Smooth muscle cell (in vitro differentiated cells): ENCODE data around the gene SPACA4. TPM values are rescaled to one million over a fixed set of nuclear protein-coding genes. Genes with fewer than 3 reads are reported as not detected.

ENCODE experiments used
- DNase-seq: peaks from one replicate; lab custom pipeline; 2025; ENCODE audit not compliant: unreplicated experiment; lab: John Stamatoyannopoulos, UW
- H2AFZ ChIP-seq: fragments of 200-600 bp; sonication (generic); 2 replicates; pipeline ENCODE4 v1.6.0; 2016; ENCODE audit warnings: antibody characterized with exemption, low read depth, mild to moderate bottlenecking
- H3F3A ChIP-seq: fragments of 200-600 bp; sonication (generic); 2 replicates; pipeline ENCODE4 v1.6.0; 2017; ENCODE audit warnings: antibody characterized with exemption, low read depth
- H3K27ac ChIP-seq: fragments of 200-600 bp; sonication (generic); 2 replicates; pipeline ENCODE4 v1.5.1; 2016; ENCODE audit warnings: low read depth, mild to moderate bottlenecking
- H3K27me3 ChIP-seq: fragments of 200-600 bp; sonication (generic); 2 replicates; pipeline ENCODE4 v1.6.1; 2016; ENCODE audit warnings: low read depth, mild to moderate bottlenecking
- H3K36me3 ChIP-seq: fragments of 200-600 bp; sonication (generic); 2 replicates; pipeline ENCODE4 v1.5.1; 2016; ENCODE audit warnings: low read depth
- H3K4me1 ChIP-seq: fragments of 200-600 bp; sonication (generic); 2 replicates; pipeline ENCODE4 v1.5.1; 2016; ENCODE audit warnings: low read depth
- H3K4me2 ChIP-seq: fragments of 200-600 bp; sonication (generic); 2 replicates; pipeline ENCODE4 v1.6.0; 2016; ENCODE audit warnings: mild to moderate bottlenecking
- H3K4me3 ChIP-seq: fragments of 200-600 bp; sonication (generic); 2 replicates; pipeline ENCODE4 v1.5.1; 2016; ENCODE audit warnings: mild to moderate bottlenecking
- H3K79me2 ChIP-seq: fragments of 200-600 bp; sonication (generic); 2 replicates; pipeline ENCODE4 v1.6.0; 2016; ENCODE audit warnings: low read depth, mild to moderate bottlenecking
- H3K9ac ChIP-seq: fragments of 200-600 bp; sonication (generic); 2 replicates; pipeline ENCODE4 v1.6.0; 2016; ENCODE audit warnings: low read depth
- H3K9me3 ChIP-seq: fragments of 200-600 bp; sonication (generic); replicated peaks from 2 replicates; pipeline ENCODE4 v1.5.1; 2016; ENCODE audit warnings: low read depth
- H4K20me1 ChIP-seq: fragments of 200-600 bp; sonication (generic); 2 replicates; pipeline ENCODE4 v1.6.0; 2016; ENCODE audit warnings: low read depth
- CTCF ChIP-seq: fragments of 200-600 bp; sonication (generic); IDR thresholded peaks from 2 replicates; pipeline ENCODE4 v1.5.1; 2017; ENCODE audit warnings: borderline replicate concordance, mild to moderate bottlenecking, antibody characterized with exemption; ENCODE audit not compliant: insufficient read depth, poor library complexity, severe bottlenecking
- WGBS: methylation state at CpG from one replicate; pipeline ENCODE4 v1.1.7; 2016; ENCODE audit warnings: low lambda C conversion rate; 5-methylcytosine and 5-hydroxymethylcytosine counted together
- polyA plus RNA-seq: library from polyadenylated mRNA; unstranded; fragments of >200 nt; fragmentation: Nextera tagmentation; extraction: Ambion mirVana; gene quantifications from 2 replicates; pipeline ENCODE4 v1.2.1, GENCODE V29; 2016
- total RNA-seq: library from RNA; depleted of rRNA; stranded (reverse); fragments of >200 nt; gene quantifications from 2 replicates; pipeline ENCODE4 v1.2.3, GENCODE V29; 2014

The SPACA4 gene
- total and polyA plus RNA-seq, 2 experiments from 2014 or later: 0.43 TPM; not detected in 1

GRCh38 chr19:48595833-48596232 lies 10.7 kb upstream of the SPACA4 start:
- no peak for TF ChIP-seq CTCF
- no peak overlapping the region for H3K4me2 ChIP-seq
- H3F3A ChIP-seq: no peaks in the 10 kb centered on the region
- no peaks in the 10 kb centered on the region for H3K36me3 ChIP-seq
- no peak overlapping the region for H2AFZ ChIP-seq
- no peaks in the 10 kb centered on the region for H3K27me3 ChIP-seq
- H3K9me3 ChIP-seq: no peaks in the 10 kb centered on the region
- no peak for DNase-seq
- H3K9ac ChIP-seq: no peak overlapping the region
- 87% methylated on average over 6 of the region's 6 CpGs for WGBS
- no peaks in the 10 kb centered on the region for H3K4me1 ChIP-seq
- H4K20me1 ChIP-seq: no peaks in the 10 kb centered on the region
- H3K27ac ChIP-seq: no peak overlapping the region
- H3K79me2 ChIP-seq: no peaks in the 10 kb centered on the region
- no peak overlapping the region for H3K4me3 ChIP-seq

DNA sequence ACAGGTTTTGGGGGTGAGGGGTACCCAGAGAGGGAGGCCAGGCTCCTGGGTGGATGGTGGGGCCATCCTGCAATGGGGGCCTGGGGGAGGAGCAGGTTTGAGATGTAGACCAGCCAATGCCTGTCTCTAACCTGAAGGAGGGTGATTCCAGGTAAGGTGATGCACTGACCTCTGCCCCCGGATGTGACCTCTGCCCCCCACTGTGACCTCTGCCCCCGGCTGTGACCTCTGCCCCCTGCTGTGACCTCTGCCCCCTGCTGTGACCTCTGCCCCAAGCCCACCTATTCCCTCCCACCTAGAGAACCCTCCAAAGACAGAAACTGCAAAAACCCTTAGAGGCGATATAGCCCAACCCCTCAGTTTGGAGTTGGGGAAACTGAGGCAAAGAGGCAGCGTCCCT lies 10.3 kb upstream of the SPACA4 start:
- Histone ChIP-seq H3K9me3 (no peaks in the 10 kb centered on the region), H3K36me3 (no peaks in the 10 kb centered on the region), H3K4me3 (no peak overlapping the region), H3K27ac (no peak overlapping the region), H3K27me3 (no peaks in the 10 kb centered on the region), H4K20me1 (no peaks in the 10 kb centered on the region), H3F3A (no peaks in the 10 kb centered on the region), H3K4me1 (no peaks in the 10 kb centered on the region), H3K9ac (no peak overlapping the region), H2AFZ (no peak overlapping the region), H3K79me2 (no peaks in the 10 kb centered on the region), H3K4me2 (no peak overlapping the region)
- 92% methylated on average over 4 of the region's 4 CpGs for WGBS
- no peak for DNase-seq
- TF ChIP-seq CTCF: no peak

DNA sequence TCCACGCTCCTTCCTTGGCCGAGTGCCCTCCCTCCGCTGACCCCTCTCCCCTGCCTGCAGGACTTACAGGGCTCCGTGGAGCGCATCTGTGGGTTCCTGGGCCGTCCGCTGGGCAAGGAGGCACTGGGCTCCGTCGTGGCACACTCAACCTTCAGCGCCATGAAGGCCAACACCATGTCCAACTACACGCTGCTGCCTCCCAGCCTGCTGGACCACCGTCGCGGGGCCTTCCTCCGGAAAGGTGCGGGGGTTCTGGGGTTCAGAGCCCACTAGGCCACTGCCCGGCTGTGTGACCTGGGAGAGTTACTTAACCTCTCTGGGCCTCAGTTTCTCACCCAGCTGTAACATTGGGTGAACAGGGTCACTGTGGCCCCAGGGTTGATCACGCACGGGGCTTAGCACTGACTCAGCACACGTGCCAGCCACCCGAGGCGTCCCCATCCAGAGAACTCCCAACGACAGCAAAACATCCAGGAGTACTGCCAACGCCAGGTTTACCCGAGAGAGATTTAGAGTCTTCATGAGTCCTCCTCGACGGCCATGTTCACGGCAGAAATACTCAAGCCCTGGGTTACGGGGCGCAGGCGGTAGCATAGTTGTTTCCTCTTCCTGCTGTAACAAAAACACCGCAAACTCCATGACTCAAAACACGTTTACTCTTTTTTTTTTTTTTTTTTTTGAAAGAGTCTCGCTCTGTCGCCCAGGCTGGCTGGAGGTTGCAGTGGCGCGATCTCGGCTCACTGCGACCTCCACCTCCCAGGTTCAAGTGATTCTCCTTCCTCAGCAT lies 9.7 kb upstream of the SPACA4 start:
- H3K9me3 ChIP-seq: no peaks in the 10 kb centered on the region
- H3K4me3 ChIP-seq: no peak overlapping the region
- whole genome bisulfite sequencing: 91% methylated on average over 39 of the region's 39 CpGs
- no peak overlapping the region for H3K4me2 ChIP-seq
- H3K9ac ChIP-seq: no peak overlapping the region
- no peak overlapping the region for H2AFZ ChIP-seq
- H3K4me1 ChIP-seq: no peaks in the 10 kb centered on the region
- DNase-seq: no peak
- H3K79me2 ChIP-seq: no peaks in the 10 kb centered on the region
- H4K20me1 ChIP-seq: no peaks in the 10 kb centered on the region
- no peak overlapping the region for H3K27ac ChIP-seq
- no peaks in the 10 kb centered on the region for H3F3A ChIP-seq
- H3K27me3 ChIP-seq: no peaks in the 10 kb centered on the region
- TF ChIP-seq CTCF: no peak
- no peaks in the 10 kb centered on the region for H3K36me3 ChIP-seq

- Histone ChIP-seq H3K79me2 (no peaks in the 10 kb centered on the region), H3K36me3 (no peaks in the 10 kb centered on the region), H3F3A (no peaks in the 10 kb centered on the region), H3K9ac (no peak overlapping the region), H3K9me3 (no peaks in the 10 kb centered on the region), H3K4me3 (no peak overlapping the region), H3K27me3 (no peaks in the 10 kb centered on the region), H3K4me2 (no peak overlapping the region), H2AFZ (no peak overlapping the region), H4K20me1 (no peaks in the 10 kb centered on the region), H3K4me1 (no peaks in the 10 kb centered on the region), H3K27ac (no peak overlapping the region)
- DNase-seq: no peak
- WGBS: 82% methylated on average over 27 of the region's 30 CpGs
- no peak for TF ChIP-seq CTCF
Measured at GRCh38 chr19:48598996-48599700, 7.4 kb upstream of the SPACA4 start.
